Stimulated activated naive CD4-positive, alpha-beta T cell treated with Interleukin-2 at 50 U/mL for 16 hours (primary cell): ENCODE measurements around the gene ARRB2.

Experiments
- DNase-seq: peaks from one replicate; lab custom pipeline; 2025; lab: John Stamatoyannopoulos, UW

The ARRB2 gene

GRCh38 chr17:4764595-4764994 lies 54.2 kb downstream of the ARRB2 start:
- DNase-seq, result no peak

DNA sequence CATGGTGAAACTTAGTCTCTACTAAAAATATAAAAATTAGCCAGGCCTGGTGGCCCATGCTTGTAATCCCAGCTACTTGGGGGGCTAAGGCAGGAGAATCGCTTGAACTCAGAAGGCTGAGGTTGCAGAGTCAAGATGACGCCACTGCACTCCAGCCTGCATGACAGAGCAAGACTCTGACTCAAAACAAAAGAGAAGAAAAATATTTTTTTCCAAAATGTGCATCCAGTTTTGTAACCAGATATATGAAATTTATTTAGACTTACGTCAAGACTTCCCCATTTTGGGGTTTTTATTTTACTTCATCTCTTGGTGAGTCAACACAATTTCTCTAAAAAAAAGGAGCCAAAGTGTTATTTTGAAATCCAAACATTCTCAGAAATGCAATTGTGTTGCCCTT lies 55.8 kb downstream of the ARRB2 start:
- no peak for DNase-seq

DNA sequence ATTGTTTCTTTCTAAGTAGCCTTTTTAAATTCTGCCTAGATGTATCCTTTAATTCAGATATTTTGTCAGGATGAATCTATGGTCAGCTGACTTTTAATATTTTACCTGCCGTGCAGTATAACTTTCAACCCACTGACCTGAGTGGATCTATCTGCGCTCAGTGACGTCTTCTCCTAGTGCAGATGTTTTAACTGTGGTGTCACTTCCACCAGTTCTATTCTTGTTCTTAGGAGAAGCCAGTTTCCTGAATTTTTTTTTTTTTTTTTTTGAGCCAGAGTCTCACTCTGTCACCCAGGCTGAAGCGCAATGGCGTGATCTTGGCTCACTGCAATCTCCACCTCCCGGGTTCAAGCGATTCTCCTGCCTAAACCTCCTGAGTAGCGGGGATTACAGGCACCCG lies 56.3 kb downstream of the ARRB2 start:
- no peak for DNase-seq

GRCh38 chr17:4768298-4768697 lies 57.9 kb downstream of the ARRB2 start:
- DNase-seq, result no peak

DNA sequence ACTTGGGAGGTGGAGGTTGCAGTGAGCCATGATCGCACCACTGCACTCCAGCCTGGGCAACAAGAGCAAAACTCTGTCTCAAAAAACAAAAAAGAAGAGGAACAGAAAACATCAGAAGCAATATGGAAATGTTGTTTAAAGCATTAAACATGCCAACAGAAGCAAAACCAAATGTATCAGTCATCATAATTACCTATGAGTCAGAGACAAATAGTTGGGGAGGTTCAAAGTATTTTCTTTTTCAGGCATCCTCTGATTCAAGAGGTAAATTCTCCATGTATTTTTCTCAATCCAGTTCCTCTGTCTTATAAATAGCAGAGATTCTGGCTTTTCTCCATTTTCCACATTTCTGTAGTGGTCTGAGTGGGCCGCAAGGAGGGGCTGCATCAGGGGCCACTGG lies 59.2 kb downstream of the ARRB2 start:
- DNase-seq, result no peak
